Mammary epithelial cell (primary cell): ENCODE measurements around the gene KRT31.

Source experiments
- CTCF ChIP-seq, 2 donors: IDR thresholded peaks in 1 of 2; conservative IDR thresholded peaks in 1 of 2; 2 replicates each; pipeline ENCODE4 v1.5.1; 2011 to 2012; ENCODE audit warnings: inconsistent platforms in 2 of 2, low read length in 2 of 2, mild to moderate bottlenecking in 2 of 2, control low read depth in 1 of 2, low read depth in 1 of 2; ENCODE audit not compliant: insufficient read depth in 1 of 2; ENCODE audit errors: extremely low read depth in 1 of 2
- EZH2 ChIP-seq: IDR thresholded peaks from 2 replicates; pipeline ENCODE4 v1.6.1; 2012; ENCODE audit warnings: low read length, inconsistent platforms, borderline replicate concordance

- TF ChIP-seq CTCF (conservative IDR thresholded peaks at IDR 0.05 in 1 of 2, IDR thresholded peaks at IDR 0.05 in 1 of 2; ENCODE audit: extremely low read depth in 1 of 2, insufficient read depth in 1 of 2, low read depth in 1 of 2, low read length in 2 of 2) (no peak), EZH2 (no peak)
Observed at GRCh38 chr17:41440531-41441033, 43.2 kb upstream of the KRT31 start, which contains the start of gene KRT38.
